SH-SY5Y (cell line): Measurements from ENCODE around the gene ONECUT2.

Experiments used
- GATA2 ChIP-seq: IDR thresholded peaks from 2 replicates; pipeline ENCODE4 v1.6.1; 2011; ENCODE audit warnings: mild to moderate bottlenecking, low read depth, low read length
- GATA3 ChIP-seq: IDR thresholded peaks from 2 replicates; pipeline ENCODE4 v1.6.1; 2011; ENCODE audit warnings: low read depth, mild to moderate bottlenecking, low read length, moderate library complexity

Gene ONECUT2

GRCh38 chr18:57438743-57439608, 3.8 kb downstream of the ONECUT2 start:
- no peak for TF ChIP-seq GATA2

GRCh38 chr18:57439609-57439968, 4.4 kb downstream of the ONECUT2 start:
- TF ChIP-seq GATA2 (no peak), GATA3 (no peak)

- TF ChIP-seq GATA3 (no peak), GATA2 (no peak)
Measured at GRCh38 chr18:57439985-57440330, 4.8 kb downstream of the ONECUT2 start.

- TF ChIP-seq GATA2 (no peak), GATA3 (no peak)
Measured at GRCh38 chr18:57440331-57441070, 5.3 kb downstream of the ONECUT2 start.

- TF ChIP-seq GATA2 (no peak), GATA3 (no peak)
Measured at GRCh38 chr18:57441071-57441794, 6.1 kb downstream of the ONECUT2 start.

GRCh38 chr18:57443247-57443646, 8.1 kb downstream of the ONECUT2 start:
- no peak for TF ChIP-seq GATA3
- no peak for TF ChIP-seq GATA2

- no peak for TF ChIP-seq GATA2
- no peak for TF ChIP-seq GATA3
Measured at GRCh38 chr18:57443702-57444101, 8.5 kb downstream of the ONECUT2 start.

- no peak for TF ChIP-seq GATA3
- no peak for TF ChIP-seq GATA2
Measured at GRCh38 chr18:57444301-57444759, 9.2 kb downstream of the ONECUT2 start.

- TF ChIP-seq GATA2: no peak
- TF ChIP-seq GATA3: no peak
Measured at GRCh38 chr18:57445488-57446319, 10.5 kb downstream of the ONECUT2 start.

- no peak for TF ChIP-seq GATA3
- no peak for TF ChIP-seq GATA2
Measured at GRCh38 chr18:57446322-57446721, 11.1 kb downstream of the ONECUT2 start.

GRCh38 chr18:57447154-57447621, 12.0 kb downstream of the ONECUT2 start:
- no peak for TF ChIP-seq GATA3
- TF ChIP-seq GATA2: no peak

GRCh38 chr18:57455576-57456129, 20.5 kb downstream of the ONECUT2 start:
- TF ChIP-seq GATA2 (no peak), GATA3 (no peak)

GRCh38 chr18:57461652-57462269, 26.6 kb downstream of the ONECUT2 start:
- no peak for TF ChIP-seq GATA2
- TF ChIP-seq GATA3: no peak
